D721Med (cell line): ENCODE results near the gene SPTB.

ENCODE experiments used
- DNase-seq: peaks from one replicate; pipeline ENCODE4 v3.0.0; 2011; ENCODE audit warnings: low spot score; ENCODE audit not compliant: insufficient read length
- FAIRE-seq: peaks from 2 replicates; lab custom pipeline; 2011; peaks lifted over from hg19 to GRCh38; lab: Jason Lieb, UNC
- TF ChIP-seq, protein P1 (sequence below): IDR thresholded peaks from 2 replicates; pipeline ENCODE4 v1.5.1; 2012; ENCODE audit warnings: mild to moderate bottlenecking, control low read depth; ENCODE audit not compliant: insufficient read depth; ENCODE audit errors: missing control alignments

SPTB gene

DNA sequence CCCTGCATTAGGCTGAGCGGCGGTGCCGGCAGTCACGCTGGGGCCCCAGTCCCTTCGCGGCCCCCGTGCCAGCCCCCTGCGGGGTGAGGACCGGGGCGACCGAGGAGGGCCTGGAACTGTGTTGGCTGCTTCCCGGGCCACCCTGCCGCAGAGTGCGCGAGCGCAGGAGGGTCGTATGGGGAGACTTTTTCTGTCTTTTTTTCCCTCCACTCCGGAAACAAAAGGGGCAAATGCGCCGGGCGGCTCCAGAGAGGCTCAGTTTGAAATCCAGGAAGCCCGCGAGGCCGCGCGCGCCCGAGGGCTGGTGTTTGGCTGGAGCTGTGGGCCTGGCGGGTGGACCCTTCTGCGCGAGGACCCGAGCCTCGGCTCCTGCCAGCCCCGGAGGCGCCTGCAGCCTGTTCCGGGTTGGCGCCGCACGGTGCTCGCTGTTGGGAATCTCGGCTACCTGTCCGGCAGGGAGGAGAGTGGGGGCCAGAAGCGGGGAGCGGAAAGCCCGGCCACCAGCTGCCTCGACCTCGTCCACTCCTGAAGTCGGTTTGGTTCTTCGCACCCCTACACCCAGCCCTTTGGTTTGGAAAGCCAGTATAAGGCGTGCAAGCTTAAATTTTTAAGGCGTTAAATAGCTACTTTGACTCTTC, 174.8 kb downstream of the SPTB start:
- TF ChIP-seq, protein P1, sequence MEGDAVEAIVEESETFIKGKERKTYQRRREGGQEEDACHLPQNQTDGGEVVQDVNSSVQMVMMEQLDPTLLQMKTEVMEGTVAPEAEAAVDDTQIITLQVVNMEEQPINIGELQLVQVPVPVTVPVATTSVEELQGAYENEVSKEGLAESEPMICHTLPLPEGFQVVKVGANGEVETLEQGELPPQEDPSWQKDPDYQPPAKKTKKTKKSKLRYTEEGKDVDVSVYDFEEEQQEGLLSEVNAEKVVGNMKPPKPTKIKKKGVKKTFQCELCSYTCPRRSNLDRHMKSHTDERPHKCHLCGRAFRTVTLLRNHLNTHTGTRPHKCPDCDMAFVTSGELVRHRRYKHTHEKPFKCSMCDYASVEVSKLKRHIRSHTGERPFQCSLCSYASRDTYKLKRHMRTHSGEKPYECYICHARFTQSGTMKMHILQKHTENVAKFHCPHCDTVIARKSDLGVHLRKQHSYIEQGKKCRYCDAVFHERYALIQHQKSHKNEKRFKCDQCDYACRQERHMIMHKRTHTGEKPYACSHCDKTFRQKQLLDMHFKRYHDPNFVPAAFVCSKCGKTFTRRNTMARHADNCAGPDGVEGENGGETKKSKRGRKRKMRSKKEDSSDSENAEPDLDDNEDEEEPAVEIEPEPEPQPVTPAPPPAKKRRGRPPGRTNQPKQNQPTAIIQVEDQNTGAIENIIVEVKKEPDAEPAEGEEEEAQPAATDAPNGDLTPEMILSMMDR: no peak
- DNase-seq: peak; percentile 40
- no peak for FAIRE-seq

DNA sequence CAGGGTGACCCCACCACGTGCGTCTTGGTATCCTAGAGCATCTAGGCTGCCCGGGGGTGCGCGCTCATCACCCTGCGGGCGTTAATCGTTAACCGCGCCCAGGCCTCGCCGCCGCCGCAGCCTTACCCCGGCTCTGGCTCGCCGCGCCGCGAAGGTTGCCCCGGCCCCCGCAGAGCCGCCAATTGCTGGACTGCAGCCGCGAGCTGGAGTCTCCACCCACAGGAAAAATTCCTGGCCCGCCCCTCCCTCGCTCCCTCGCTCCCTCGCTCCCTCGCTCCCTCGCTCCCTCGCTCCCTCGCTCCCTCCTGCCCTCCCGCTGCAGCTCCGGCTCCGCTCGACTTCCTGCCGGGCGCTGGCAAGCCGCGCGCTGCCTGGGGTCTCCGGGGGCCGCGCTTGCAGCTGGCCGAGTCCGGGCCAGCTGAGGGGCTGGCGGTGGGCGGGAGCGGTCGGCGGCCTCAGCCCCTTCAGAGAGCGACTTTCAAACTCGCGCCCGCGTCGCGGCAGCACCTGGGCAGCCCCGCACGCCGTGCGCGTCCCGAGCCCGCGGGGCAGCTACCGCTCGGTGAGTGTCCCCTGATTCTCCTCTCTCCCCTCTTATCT, 175.5 kb downstream of the SPTB start, which contains the start of gene PLEKHG3:
Gene PLEKHG3, plus strand, starts transcription at position 282 of the 600 bp plus-strand sequence. CDS start 23,208 bp downstream, outside the sequence.
- FAIRE-seq (no peak), DNase-seq (peak; percentile 67)
- TF ChIP-seq, protein P1: no peak

DNA sequence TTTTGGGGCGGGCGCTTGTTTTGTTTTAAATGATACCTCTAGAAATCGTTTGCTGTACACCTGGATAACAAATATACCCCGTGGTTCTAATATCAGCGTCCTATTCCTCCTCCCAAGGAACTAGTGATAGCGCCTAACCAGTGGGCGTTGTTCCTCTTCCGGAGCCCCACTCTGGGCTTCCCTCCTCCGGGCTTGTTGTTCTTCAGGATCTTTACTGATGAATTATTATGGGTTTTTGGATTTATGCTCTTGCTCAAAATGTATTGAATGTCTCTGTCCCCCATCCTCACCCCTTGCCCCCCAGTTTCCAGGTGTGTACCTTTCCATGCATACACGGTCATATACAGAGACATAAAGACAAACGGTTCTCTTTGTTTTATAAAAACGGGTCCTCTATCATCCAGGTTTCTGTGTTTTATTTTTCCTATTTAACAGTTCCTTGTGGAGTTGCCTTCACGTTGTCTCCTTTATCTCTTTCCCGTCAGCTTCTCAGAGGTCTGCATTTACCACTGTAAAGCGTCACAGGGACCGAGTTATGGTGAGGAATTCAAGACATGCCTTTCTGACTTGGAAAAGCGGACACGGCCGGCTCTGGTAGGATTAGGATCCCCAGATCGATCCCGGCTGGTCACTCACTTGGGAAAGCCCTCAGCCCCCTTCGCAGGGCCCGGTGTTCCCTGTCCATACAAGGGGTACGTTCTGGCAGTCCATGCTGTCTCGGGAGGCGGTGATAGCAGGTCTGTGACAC, 176.1 kb downstream of the SPTB start:
- no peak for DNase-seq
- FAIRE-seq: no peak
- TF ChIP-seq, protein P1: no peak

DNA sequence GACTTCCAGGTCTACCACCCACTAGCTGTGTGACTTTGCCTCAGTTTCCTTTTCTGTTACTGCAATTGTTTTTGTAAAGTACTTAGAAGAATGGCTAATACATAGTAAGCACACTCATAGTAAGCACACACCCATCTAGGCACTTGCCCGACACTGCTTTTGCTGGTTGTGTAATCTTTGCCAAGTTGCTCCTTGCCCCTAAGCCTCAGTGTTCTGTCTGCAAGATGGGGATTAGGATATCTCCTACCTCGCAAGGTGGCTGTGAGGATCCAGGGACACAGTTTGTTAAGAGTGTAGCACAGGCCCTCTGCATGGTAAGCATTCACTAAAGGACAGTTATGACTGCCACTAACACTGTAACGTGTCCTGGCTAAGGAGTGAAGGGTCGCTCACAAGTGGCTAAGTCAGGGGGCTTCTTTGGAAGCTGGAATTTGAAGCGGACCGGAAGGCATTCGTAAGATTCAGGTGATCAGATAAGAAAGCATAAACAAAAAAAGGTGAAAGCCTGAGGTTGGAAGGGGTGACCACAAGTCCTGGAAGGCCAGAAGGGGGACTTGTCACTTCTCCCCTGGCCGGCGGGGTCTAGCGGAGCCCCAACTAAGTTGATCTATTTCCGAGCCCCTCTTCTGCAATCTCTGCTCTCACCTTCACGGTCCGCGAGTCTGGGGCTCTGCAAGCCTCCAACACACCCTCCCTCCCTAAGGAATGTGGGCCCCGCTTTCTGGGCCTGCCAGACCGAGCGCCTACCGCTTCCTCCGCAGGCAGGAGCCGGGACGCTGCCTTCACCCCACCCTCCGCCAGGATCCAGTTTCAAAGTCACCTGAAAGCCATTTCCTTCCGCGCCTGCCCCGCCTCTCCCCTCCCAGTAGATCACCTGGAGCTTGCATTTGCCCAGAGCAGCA, 177.0 kb downstream of the SPTB start:
- TF ChIP-seq, protein P1: no peak
- FAIRE-seq (no peak), DNase-seq (no peak)

DNA sequence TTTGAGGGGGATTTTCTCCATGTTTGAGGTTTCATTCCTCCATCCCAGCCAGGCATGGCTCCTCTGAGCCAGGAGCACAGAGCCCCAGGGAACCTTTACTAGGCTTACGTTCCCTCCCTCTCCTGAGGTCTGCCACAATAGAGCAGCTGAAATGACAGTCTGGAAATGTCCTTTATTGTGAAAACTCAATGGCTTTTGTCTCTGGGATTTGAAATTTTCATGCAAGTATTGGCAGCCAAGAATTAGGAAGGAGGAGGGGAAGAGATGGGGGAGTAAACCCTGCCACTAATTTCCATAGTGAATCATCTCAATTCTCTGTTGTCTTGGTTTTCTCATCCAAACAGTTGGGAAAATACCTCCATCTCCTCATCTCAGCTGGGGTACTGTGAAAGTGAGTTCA, 178.0 kb downstream of the SPTB start:
- DNase-seq: no peak
- TF ChIP-seq, protein P1: no peak
- FAIRE-seq: no peak

DNA sequence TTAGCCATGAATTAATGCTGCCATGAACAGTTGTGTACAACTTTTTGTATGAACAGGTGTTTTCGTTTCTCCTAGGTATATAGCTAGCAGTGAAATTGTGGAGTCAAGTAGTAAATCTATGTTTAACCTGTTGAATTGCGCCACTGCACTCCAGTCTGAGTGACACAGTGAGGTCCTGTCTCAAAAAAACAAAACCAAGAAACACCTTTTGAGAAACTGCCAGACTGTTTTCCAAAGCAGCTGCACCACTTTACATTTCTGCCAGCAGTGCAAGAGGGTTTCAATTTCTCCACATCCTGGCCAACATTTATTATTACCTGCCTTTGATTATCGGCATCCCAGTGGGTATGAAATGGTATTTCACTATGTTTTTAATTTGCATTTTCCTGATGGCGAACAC, 178.8 kb downstream of the SPTB start:
- DNase-seq: no peak
- FAIRE-seq: no peak
- TF ChIP-seq, protein P1: no peak
